CMK (cell line): Measurements from ENCODE around the gene ATP8B1.
A peak's percentile ranks its signal among the peaks of the same experiment; 100 is the strongest.

Experiments used
- DNase-seq: peaks from one replicate; pipeline ENCODE4 v3.0.0-alpha.2; 2010; ENCODE audit warnings: low read depth

The ATP8B1 gene

GRCh38 chr18:57792631-57793301 is 10.3 kb downstream of the ATP8B1 start:
- DNase-seq: no peak

- DNase-seq: no peak
Observed at GRCh38 chr18:57791911-57792310, 11.2 kb downstream of the ATP8B1 start.

DNA sequence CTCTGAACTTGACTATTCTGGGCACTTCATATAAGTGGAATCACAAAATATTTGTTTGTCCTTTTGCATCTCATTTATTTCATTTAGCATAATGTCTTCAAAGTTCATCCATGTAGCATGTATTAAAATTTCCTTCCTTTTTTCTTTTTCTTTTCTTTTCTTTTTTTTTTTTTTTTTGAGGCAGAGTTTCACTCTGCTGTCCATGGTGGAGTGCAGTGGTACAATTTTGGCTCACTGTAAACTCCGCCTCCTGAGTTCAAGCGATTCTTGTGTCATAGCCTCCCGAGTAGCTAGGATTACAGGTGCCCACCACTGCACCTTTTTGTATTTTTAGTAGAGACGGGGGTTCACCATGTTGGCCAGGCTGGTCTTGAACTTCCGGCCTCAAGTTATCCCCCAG is 11.9 kb downstream of the ATP8B1 start:
- no peak for DNase-seq

GRCh38 chr18:57790316-57790715 is 12.8 kb downstream of the ATP8B1 start:
- no peak for DNase-seq

- DNase-seq: no peak
Observed at GRCh38 chr18:57789759-57790158, 13.4 kb downstream of the ATP8B1 start.

DNA sequence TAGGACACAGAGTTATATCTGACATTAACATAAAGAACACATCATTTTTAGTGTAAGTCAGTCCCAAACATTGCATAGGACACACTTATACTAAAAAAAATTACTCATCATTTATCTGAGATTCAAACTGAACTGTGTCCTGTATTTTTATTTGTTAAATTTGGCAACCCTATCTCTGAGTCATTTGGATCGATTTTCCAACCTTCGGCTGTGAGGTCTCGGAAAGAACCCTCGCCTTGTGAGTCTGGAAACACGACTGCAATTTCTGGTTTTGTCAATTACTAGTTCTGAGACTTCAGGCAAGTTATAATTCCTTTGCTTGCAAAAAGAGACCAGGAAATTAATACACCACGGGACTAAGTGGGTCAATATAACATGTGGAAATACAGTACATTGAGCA is 14.0 kb downstream of the ATP8B1 start:
- no peak for DNase-seq

DNA sequence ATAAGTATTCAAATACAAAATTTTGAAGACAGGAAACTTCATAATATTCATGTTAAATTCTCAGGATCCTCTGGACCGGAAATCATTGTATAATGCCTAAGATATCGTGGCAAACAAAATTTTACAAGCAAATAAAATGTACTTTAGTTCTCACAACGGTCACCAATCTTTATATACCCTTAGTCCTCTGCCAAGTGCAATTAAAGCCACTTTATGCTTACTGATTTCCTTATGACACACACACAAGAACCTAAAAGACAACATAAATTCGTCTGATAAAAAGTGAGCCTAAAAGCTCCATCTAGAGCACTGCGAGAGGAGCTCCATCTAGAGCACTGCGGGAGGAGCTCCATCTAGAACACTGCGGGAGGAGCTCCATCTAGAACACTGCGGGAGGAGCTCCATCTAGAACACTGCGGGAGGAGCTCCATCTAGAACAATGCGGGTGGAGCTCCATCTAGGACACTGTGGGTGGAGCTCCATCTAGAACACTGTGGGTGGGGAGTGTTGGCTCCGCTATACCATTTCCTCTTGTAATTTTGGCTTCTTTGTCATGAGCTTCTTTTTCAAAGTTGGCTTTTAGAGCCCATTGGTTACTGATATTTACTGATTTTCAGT is 15.9 kb downstream of the ATP8B1 start:
- DNase-seq: no peak

DNA sequence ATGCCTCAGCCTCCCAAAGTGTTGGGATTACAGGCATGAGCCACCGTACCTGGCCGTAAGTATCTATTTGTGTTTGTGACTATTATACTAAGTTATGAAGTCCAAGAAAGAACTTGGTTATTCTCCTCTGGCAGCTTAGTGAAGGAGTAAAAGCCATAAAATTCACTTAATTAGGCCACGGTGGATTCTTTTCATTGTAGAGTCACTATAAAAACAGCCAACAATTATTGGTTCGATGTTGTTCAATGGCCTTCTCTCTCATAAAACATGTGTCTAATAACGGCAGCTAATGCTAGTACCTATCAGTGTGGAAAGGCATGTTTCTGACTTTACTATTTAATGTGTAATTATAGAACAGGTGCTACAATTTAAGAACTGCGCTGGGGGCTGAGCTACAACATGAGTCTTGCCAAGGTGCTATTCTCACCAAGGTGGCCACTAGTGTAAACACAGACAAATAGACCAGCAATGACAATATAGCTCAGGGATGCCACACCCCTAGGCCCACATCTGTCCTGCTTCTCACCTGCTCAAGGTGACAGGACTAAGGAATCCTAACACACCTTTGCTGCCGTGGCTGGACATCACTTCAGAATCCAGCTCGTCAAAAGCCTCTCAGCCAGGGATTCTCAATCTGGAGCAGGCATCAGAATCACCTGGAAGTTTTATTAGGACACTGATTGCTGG is 17.2 kb downstream of the ATP8B1 start:
- no peak for DNase-seq

DNA sequence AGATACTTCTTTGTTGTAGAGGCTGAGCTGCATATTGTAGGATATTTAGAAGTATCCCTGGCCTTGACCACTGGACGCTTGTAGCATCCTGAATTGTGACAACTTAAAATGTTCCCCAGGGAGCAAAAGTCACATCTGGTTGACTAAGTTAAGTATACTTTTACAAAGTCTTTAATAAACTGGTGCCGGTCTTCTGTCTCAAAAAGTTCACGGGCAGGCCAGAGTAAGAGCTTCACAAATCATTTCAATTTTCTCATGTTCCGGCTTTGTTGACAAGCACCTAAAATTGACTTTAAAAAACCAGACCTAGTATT is 18.4 kb downstream of the ATP8B1 start:
- no peak for DNase-seq

- DNase-seq: no peak
Observed at GRCh38 chr18:57784034-57784800, 18.9 kb downstream of the ATP8B1 start.

GRCh38 chr18:57782049-57782448 is 21.1 kb downstream of the ATP8B1 start:
- no peak for DNase-seq

DNA sequence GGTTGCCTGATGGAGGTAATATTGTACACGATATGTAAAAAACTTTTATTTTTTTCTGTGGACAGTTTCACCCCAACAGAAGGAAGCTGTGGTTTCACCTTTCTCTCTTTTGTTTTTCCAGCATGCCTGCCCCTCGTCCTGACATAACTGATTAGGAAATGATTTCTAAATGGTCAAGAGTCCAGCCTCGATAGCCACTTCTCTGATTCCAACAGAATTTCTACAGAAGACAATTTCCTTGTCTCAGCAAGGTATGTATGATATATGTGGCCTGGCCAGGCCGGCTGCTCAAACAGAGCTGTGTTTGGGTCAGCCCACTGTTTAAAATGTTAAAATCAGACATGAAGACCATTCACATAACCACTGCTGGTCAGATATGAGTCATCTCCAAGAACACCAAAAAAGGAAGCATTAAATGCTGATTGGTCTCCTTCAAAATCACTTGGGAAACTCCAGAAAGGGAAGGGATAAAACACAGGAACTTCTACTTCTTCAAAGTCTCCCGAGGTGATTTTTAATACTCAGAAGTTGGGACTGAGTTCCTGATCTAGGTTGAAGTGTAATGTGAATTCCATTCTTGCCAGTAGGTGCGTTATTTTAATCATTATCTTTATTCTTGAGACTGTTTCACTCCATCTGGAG is 22.3 kb downstream of the ATP8B1 start:
- peak; percentile 11 for DNase-seq

GRCh38 chr18:57780318-57780705 is 22.8 kb downstream of the ATP8B1 start:
- DNase-seq: no peak

GRCh38 chr18:57776767-57777166 is 26.3 kb downstream of the ATP8B1 start:
- peak; percentile 57 for DNase-seq

DNA sequence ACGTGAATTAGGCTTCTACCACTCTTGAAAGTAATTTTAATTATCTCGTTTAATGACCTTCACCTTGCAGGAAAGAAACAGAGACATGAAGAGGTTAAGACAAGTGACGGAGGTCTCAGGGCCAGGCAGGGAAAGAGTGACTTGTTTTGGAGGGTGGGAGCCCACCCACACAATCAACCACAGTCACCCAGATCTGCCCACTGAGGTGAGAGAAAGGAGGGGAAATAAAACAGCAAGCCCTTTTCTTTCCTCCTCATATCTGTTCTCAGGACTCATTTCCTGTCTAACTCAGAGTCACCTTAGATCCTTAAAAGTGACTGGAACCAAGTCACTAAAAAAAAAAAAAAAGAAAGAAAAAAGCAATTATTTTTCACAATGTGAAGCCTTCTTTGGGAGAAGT is 26.8 kb downstream of the ATP8B1 start:
- no peak for DNase-seq

GRCh38 chr18:57775937-57776336 is 27.2 kb downstream of the ATP8B1 start:
- DNase-seq: no peak

GRCh38 chr18:57772387-57772799 is 30.7 kb downstream of the ATP8B1 start:
- DNase-seq: no peak

- no peak for DNase-seq
Observed at GRCh38 chr18:57771626-57772025, 31.5 kb downstream of the ATP8B1 start.

DNA sequence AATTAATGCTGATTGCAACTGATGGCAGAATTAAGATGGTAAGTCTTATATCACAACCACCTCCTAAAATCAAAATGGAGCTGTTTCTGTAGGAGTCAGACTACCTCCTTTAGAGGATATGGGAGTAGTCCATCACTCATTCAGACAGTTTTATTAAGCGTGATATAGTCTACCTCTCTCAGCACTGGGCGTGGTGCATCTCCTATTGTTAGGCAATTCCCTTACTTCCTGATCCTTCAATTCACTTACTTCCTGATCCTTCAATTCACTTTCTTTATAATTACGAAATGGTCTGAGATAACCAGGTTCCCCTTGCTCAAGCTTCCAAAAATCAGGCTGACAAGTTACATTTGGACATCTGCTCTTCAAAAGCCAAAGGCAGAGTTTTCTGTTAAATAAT is 31.9 kb downstream of the ATP8B1 start:
- no peak for DNase-seq

DNA sequence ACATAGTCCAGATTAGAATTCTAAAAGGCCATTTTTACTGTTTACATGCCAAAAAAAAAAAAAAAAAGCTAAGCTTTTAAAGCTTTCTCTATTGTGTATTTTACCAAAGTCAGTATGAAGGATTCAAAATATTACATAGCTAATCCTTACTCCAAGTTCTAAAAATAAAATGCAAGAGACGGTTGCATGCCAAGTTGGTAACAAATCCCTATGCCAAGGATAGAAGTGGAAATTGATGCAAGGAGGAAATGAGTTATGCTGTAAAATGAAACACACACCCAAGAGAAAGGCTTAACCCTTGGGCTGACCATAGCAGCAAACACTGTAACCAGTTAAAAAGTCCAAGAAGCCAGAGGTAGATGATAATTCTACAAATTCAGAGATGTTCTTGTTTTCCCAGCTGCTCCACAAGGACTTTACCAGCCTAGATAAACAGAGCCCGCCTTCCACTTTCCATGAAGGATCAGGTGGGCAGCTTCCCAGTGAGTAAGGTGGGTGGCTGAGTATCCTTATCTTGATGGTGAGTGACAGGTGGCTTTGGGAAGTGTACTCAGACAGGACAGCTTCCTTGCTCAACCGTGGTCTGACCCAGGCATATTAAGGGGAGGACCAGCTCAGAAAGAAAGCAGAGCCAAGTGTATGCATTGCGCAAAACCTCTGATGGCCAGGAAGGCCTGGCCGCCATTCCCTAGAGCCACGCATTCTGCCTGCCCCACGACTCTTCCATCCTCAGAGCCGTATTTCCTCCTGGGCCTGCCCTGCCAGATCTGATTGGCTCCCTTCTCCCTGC is 34.4 kb downstream of the ATP8B1 start:
- no peak for DNase-seq

DNA sequence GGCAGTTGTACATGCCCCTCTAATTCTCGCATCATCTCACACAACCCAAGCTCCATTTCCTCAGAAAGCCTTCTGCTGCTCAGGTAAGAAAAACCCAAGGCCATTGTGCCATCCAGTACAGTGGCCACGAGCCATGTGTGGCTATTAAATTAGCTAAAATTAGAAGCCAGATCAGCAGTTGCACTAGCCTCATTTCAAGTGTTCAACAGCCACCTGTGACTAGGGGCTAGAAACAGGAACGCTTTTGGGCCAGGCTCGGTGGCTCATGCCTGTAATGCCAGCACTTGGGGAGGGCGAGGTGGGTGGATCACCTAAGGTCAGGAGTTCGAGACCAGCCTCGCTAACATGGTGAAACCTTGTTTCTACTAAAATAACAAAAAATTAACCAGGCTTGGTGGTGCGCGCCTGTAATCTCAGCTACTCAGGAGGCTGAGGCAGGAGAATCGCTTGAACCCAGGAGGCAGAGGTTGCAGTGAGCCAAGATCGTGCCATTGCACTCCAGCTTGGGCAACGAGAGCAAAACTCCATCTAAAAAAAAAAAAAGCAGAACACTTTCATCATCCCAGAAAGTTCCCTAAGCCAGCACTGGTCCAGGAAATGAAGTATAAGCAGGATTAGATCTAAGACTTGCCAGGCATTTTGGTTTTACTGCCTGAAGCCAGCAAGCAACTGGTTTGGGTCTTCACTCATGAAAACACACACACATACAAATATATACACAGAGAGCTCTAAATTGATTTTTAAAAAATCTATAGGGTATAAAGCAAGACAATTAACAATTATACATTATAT is 35.7 kb downstream of the ATP8B1 start:
- no peak for DNase-seq
